Measurements from ENCODE around the gene CEP112.
A peak's percentile ranks its signal among the peaks of the same experiment; 100 is the strongest.
"Not testable (repeated sequence)": the region's sequence is repeated elsewhere in the genome, so short reads cannot be mapped to it uniquely, and the experiment has no call there.

The CEP112 gene

DNA sequence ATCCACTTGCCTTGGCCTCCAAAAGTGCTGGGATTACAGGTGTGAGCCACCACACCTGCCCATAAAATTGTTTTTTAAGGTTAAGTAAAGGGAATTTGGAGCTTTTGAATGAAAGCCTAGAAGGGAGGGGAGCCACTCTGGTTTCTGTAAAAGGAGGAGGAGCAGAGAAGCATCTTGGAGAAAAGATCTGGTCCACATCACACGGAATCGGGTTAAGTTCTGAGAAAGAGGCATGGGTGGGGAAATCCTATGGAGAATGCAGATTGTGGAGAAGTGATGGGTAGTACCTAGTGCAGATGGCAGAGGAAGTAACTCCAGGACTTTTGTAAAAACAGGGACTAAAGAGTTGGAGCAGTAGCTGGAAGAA is 18.3 kb upstream of the CEP112 start:
- no peak for DNase-seq

- no peak for DNase-seq
These were observed 16.0 kb upstream of the CEP112 start for GRCh38 chr17:66207936-66208335.

- no peak for DNase-seq
These were observed 11.5 kb upstream of the CEP112 start for GRCh38 chr17:66203274-66204015.

DNA sequence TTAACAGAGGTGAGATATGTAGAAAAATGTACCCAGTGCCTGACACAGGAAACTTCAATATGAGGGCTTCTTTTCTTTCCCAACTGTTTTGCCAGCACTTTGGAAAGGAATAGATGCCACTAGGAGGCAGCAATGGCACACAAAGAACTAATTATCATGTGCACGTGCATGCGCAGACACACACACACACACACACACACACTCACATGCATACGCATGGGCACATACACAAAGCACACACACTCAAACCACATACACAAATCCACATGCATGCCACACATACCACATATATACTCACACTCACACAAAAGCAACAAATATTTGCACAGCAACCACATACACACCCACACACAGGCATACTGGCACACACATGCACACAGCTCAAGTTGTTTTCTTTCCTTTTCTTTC is 8.8 kb upstream of the CEP112 start:
- DNase-seq = peak; percentile 59

DNA sequence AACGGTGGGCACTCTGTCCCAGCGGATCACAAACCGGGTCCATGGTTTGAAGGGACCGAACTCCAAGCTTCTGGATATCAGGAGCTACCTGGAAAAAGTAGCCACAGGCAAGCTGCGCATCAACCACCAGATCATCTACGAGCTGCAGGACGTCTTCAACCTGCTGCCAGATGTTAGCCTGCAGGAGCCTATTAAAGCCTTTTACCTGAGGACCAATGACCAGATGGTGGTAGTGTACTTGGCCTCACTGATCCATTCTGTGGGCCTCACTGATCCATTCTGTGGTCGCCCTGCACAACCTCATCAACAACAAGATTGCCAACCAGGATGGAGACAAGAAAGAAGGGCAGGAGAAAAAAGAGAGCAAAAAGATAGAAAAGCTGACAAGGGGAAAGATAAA is 6.3 kb upstream of the CEP112 start:
- DNase-seq = no peak

GRCh38 chr17:66192378-66192687 is 400 bp upstream of the CEP112 start:
- no peak for DNase-seq

DNA sequence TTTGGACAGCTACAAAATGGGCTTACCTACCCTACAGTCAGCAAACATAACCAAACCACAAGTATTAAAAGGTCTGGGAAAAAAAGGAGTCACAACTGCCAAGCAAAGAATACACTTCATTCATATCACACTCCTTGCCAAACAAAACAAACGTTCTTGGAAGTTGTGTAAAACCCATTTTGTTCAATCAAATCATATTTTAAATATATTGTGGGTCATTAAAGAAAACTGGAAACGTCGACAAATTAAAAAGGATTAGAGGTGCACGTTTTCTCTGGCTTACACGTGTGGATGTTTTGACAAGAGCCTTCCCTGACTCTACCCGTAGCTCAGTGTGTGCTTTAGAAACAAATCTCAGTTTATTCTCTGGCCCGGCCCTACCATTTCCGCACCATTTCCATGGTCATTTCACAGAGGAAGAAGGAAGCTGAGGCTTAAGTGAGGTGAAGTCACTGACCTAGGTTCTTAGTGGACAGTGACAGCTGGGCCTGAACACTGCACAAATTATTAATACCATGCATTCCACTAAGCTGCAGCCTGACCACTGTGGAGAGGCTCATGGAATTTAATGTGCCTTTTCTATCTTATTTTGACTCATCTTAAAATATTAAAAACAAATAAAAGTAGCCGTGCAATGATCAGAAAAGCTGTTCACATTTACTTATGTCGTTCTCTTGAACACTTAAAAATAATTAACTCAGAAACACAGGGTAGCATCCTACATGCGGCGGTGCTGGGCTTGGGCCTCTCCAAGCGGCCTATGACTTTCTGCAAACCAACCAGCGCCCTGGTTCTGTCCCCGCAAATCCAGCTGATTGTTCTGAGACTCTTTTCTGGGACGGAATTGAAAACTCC is 968 bp downstream of the CEP112 start:
- no peak for DNase-seq

GRCh38 chr17:66187718-66188117 is 4.2 kb downstream of the CEP112 start:
- DNase-seq = no peak

- DNase-seq = no peak
These were observed 6.1 kb downstream of the CEP112 start for GRCh38 chr17:66185862-66186261.

- DNase-seq = no peak
These were observed 7.5 kb downstream of the CEP112 start for GRCh38 chr17:66184392-66184791.

DNA sequence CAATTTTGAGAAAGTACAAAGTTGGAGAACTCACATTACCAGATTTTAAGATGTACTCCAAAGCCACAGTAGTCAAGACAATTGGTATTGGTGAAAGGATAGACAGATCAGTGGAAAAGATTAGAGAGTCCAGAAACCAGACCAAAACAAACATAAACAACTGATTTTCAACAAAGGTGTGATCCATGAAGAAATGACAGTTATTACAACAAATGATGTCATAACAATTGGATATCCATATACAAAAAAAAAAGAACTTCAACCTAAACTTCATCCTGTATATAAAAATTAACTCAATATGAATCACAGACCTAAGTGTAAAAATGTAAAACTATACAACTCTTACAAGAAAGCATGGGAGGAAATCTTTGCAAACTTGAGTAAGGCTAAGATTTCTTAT is 8.4 kb downstream of the CEP112 start:
- DNase-seq = no peak

GRCh38 chr17:66178642-66179041 is 13.3 kb downstream of the CEP112 start:
- no peak for DNase-seq

DNA sequence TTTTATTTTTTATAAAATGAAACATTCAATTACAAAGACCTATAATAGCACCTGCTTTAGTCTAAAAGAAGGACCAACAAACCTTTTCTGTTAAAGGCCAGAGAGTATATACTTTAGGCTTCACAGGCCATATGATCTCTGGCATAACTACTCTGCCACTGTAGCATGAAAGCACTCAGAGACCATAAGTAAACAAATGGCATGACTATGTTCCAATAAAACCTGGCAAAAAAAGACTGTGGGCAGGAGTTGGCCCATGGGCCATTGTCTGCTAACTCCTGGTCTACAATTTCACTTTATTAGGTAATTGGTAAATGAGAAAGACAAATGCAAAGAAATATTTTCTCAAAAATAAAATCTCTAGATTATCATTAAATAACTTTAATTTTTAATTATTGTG is 14.9 kb downstream of the CEP112 start:
- no peak for DNase-seq

DNA sequence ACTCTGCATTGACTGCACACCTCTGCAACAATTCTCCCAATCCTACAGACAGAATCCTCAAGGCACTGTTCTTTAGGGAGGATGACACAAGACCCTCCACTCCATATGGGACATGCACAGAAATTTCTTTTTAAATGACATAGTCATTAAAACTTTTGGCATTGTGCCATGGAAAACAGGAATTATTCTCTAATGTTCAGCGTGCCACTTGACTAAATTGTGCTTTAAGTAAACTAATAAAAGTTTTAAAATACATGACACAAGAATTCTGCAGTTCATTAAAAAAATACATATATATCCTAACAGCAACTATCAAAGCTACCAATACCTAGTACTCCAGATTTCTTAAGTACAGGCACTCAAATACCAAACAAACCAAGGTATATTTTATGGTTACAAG is 16.0 kb downstream of the CEP112 start:
- no peak for DNase-seq

DNA sequence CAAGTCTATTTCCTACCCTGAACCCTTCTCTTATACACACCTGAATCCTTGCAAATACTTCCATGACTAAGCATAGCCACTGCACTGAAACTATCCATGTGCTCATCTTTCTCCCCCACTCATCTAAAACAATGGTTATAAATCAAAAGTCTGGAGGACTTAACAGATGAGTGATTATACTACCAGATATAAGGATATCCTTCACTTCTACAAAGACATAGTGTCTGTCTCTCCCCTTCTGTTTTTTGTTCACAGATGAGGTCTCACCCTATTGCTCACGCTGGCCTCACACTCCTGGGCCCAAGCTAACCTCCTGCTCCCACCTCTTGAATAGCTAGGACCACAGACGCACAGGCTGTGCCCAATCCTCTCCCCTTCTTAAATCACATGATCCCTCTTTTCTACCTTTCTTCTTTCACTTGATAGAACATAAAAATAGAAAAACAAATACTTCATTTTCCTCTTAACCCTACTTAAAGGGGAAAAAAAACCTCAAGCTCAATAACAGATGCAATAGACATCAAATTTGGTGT is 19.2 kb downstream of the CEP112 start:
- DNase-seq = no peak

GRCh38 chr17:66172144-66172543 is 19.8 kb downstream of the CEP112 start:
- no peak for DNase-seq

DNA sequence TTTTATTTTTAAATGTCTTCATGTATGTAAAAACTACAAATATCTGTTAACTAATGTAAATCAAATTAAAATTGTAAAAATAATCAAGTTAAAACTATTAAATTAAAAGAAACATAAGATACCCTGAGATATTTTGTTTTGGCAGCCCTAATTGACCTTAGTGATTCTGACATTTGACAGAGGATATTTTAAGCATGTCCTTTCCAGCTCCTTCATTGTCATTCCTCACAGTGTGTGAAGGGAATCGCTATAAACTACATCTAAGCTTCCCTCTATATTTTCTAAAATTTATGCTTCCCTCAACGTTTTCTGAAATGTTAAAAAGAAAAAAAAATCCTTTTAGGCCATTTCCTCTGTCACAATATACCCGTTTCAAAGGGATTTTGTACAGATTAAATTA is 20.2 kb downstream of the CEP112 start:
- no peak for DNase-seq

- DNase-seq = no peak
These were observed 20.8 kb downstream of the CEP112 start for GRCh38 chr17:66171172-66171571.

- no peak for DNase-seq
These were observed 22.1 kb downstream of the CEP112 start for GRCh38 chr17:66169839-66170238.

DNA sequence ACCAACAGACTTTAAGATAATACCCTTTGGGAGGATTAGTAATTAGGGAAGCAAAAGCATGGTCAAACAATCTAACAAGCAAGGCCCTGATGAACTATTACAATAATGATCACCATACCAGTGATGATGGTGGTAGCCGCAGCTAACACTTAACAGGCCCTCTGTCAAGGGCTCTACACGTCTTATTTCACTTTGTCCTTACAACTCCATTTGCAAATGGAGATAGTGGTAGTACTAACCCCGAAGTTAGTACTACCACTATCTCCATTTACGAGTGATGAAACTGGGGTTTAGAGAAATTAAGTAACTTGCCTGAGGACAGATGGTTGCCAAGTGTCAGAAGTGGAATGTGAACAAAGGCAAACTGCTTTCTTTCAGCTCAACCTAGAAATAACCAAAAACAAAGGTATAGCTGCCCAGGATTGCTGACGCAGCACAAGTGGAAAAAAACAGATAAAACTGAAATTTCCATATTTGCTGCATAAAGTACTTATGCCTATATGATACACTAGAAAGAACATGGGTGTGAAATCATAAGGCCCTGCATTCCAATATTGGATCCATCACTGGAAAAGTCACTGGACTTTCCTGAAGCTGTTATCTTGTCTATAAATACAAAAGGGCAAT is 24.6 kb downstream of the CEP112 start:
- DNase-seq = no peak

GRCh38 chr17:66165537-66166123 is 26.3 kb downstream of the CEP112 start:
- DNase-seq = no peak

GRCh38 chr17:66155055-66155454 is 36.9 kb downstream of the CEP112 start:
- not testable (repeated sequence) for DNase-seq

- no peak for DNase-seq
These were observed 39.2 kb downstream of the CEP112 start for GRCh38 chr17:66152756-66153155.

DNA sequence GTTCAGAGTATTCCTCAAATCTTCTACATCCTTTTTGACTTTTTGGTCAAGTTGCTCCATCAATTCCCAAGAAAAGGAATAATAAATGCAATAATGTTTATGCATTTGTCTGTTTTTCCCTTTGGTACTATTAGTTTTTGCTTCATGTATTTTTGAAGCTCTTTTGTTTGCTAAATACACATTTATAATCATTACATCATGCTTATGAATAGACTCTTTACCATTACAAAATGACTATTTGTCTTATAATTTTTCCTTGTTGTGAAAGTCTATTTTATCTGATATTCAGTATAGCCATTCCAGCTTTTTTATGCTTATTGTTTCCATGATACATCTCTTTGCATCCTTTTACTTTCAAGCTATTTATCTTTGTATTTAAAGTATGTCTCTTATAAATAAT is 41.2 kb downstream of the CEP112 start:
- DNase-seq = no peak

All from CD4-positive, alpha-beta T cell treated with Interleukin-15 for 1 hour (primary cell).